ACC112 (cell line): ENCODE data around the gene WEE2.

ENCODE experiments used
- H2AFZ ChIP-seq: fragments of 200-600 bp; sonication (generic); one replicate; pipeline ENCODE4 v1.6.0; 2017; ENCODE audit warnings: antibody characterized with exemption, low read length; ENCODE audit not compliant: unreplicated experiment
- H3K27ac ChIP-seq: fragments of 200-600 bp; sonication (generic); 2 replicates; pipeline ENCODE4 v1.5.1; 2014; ENCODE audit warnings: low read depth, mild to moderate bottlenecking, antibody characterized with exemption, low read length, moderate library complexity
- H3K27me3 ChIP-seq: fragments of 200-600 bp; sonication (generic); 2 replicates; pipeline ENCODE4 v1.6.1; 2014; ENCODE audit warnings: mild to moderate bottlenecking, antibody characterized with exemption, low read length, moderate library complexity, mixed read lengths; ENCODE audit not compliant: insufficient read depth
- H3K36me3 ChIP-seq: fragments of 200-600 bp; sonication (generic); 2 replicates; pipeline ENCODE4 v1.6.1; 2016; ENCODE audit warnings: mild to moderate bottlenecking, antibody characterized with exemption, low read length, moderate library complexity, mixed read lengths; ENCODE audit not compliant: insufficient read depth
- H3K4me1 ChIP-seq: fragments of 200-600 bp; sonication (generic); one replicate; pipeline ENCODE4 v1.6.1; 2016; ENCODE audit warnings: low read length, mixed read lengths; ENCODE audit not compliant: insufficient read depth, unreplicated experiment, control insufficient read depth
- H3K4me3 ChIP-seq: fragments of 200-600 bp; sonication (generic); 2 replicates; pipeline ENCODE4 v1.5.1; 2014; ENCODE audit warnings: mild to moderate bottlenecking, low read depth, low read length
- H3K79me2 ChIP-seq: fragments of 200-600 bp; sonication (generic); one replicate; pipeline ENCODE4 v1.6.0; 2016; ENCODE audit warnings: low read length; ENCODE audit not compliant: control insufficient read depth, unreplicated experiment, insufficient read depth

WEE2 gene

DNA sequence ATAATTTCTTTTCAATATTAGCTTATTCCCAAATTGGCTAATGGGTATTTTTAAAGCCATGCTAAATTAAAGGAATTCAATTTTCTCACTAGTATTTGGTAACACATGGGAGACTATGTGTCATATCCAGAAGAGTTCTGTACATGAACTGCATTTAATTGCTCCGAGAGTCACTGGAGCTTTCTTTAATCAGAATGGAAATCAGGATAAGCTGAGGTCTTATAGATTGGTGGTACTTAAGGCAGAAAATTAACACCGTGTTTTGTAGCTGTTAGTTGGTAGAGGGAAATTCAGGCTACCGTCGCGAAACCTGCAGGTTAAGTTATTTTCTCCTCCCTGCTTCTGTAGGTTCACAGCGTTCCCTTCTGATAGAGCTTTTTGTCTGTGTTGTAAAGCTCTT, at the start of gene WEE2:
WEE2 (plus strand) TSS at position 3 of the 400 bp plus-strand sequence. CDS start 406 bp downstream, outside the sequence.
- Histone ChIP-seq H3K4me3 (no peak within 1 kb of the TSS), H3K79me2 (no peaks in the 10 kb centered on the region), H3K4me1 (no peaks in the 10 kb centered on the region), H3K36me3 (no peaks in the 10 kb centered on the region), H2AFZ (no peak within 1 kb of the TSS), H3K27ac (no peak within 1 kb of the TSS), H3K27me3 (peaks cover 28% of the 10 kb centered on the region; the same call in 1 of the 2 replicates)

DNA sequence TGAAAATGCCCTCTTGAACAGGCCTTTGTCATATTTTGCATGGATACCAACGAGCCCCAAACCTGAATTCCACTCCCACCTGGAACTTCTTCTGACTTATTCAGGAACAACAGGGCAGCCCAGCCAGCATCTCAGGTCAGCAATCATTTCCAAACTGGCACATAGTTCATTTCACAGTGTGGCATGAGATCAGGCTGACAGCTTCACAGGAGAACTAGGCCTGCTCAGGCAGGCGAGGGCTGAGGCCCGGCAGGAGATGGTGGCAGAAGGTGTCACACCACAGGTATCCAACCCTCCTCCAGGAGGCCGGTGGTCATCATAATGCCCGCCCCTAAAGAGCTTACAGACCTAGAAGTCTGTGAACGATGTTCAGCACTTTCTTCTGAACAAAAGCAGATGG, 48.7 kb upstream of the WEE2 start:
- H3K4me1 ChIP-seq = peaks cover 7% of the 10 kb centered on the region
- H3K27me3 ChIP-seq = no peaks in the 10 kb centered on the region
- peaks cover 7% of the 10 kb centered on the region; the same call in 1 of the 2 replicates for H3K36me3 ChIP-seq
- no peak overlapping the region for H3K4me3 ChIP-seq
- no peak overlapping the region for H3K27ac ChIP-seq
- no peaks in the 10 kb centered on the region for H3K79me2 ChIP-seq
- H2AFZ ChIP-seq = no peak overlapping the region

DNA sequence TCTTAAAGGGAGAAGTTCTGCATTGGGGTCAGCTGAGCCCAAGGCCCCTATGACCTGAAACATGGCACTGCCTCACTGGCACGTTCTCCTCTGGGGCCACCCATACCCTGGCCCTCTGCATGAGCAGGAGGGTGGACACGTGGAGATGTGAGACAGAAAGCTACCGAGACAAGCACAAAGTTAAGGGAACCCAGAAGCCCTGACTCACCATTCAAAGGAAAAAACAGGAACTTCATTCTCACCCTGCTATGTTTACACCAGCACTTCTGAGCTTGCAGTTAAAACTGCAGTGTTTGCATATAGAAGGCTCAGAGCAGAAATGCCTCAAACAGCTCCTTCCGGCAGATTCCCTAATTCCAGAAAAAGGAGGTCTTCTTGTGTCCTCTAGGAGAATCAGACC, 47.9 kb upstream of the WEE2 start:
- no peak overlapping the region for H2AFZ ChIP-seq
- peaks cover 7% of the 10 kb centered on the region; the same call in 1 of the 2 replicates for H3K36me3 ChIP-seq
- no peak overlapping the region for H3K27ac ChIP-seq
- H3K79me2 ChIP-seq = no peaks in the 10 kb centered on the region
- H3K27me3 ChIP-seq = no peaks in the 10 kb centered on the region
- no peak overlapping the region for H3K4me3 ChIP-seq
- H3K4me1 ChIP-seq = peaks cover 7% of the 10 kb centered on the region

DNA sequence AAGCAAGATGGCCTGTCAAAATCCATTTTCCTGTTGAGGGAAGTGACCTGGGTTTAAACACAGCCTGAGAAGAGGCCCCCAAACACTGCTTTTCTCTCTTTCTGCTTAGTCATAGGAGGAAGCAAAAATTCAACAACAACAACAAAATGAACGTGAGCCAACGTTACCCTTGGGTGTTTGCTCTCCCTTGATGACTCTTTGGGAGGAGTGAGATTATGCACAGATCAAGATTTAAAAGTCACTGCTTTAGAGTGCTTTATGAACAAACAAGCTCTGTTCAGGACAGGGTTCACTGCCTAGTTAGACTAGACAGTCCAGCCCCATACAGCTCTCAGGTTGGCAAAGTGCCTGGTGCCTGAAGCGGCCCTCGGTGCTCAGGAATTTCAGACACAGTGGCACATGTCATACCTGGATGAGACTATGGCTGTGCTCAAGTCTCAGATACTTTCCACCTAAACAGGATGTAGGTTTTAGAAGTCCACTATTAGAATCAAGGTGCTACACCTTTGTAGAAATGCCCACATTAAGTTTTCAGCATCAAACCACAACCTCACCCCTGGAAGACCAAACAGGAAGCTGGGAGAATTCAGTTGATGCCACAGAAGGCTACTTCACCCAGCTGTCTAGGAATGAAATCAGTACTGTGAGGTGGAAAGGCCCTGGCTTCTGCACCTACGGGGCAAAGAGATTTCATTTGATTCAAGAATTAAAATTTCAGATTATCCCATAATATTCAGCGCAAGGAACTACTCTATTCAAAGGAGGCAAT, 44.9 kb upstream of the WEE2 start:
- Histone ChIP-seq H3K27ac (no peak overlapping the region), H3K36me3 (peaks cover 3% of the 10 kb centered on the region; the same call in 1 of the 2 replicates), H3K4me1 (peaks cover 7% of the 10 kb centered on the region), H3K4me3 (no peak overlapping the region), H3K79me2 (no peaks in the 10 kb centered on the region), H3K27me3 (no peaks in the 10 kb centered on the region), H2AFZ (no peak overlapping the region)

DNA sequence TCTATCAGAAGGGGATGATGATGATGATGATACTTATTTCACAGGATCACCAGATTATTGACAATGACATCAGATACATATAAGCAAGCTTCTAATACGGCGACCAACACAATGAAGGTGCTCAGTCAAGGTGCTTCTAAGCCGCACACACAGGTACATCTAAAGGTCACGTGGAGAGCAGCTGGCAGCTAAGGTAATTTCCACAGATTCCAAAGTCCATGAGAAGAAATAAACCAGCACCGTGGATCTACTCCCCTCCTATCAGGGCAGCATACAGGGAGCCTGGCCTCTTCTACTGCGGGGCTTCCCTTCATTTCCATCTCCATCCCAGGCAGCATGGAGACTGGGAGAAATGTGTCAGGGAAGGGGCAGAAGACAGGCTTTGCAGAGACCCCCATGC, 43.7 kb upstream of the WEE2 start:
- no peaks in the 10 kb centered on the region for H3K79me2 ChIP-seq
- no peak overlapping the region for H3K4me3 ChIP-seq
- H3K4me1 ChIP-seq = peaks cover 7% of the 10 kb centered on the region
- H3K27me3 ChIP-seq = no peaks in the 10 kb centered on the region
- H3K36me3 ChIP-seq = peaks cover 3% of the 10 kb centered on the region; the same call in 1 of the 2 replicates
- no peak overlapping the region for H2AFZ ChIP-seq
- no peak overlapping the region for H3K27ac ChIP-seq

DNA sequence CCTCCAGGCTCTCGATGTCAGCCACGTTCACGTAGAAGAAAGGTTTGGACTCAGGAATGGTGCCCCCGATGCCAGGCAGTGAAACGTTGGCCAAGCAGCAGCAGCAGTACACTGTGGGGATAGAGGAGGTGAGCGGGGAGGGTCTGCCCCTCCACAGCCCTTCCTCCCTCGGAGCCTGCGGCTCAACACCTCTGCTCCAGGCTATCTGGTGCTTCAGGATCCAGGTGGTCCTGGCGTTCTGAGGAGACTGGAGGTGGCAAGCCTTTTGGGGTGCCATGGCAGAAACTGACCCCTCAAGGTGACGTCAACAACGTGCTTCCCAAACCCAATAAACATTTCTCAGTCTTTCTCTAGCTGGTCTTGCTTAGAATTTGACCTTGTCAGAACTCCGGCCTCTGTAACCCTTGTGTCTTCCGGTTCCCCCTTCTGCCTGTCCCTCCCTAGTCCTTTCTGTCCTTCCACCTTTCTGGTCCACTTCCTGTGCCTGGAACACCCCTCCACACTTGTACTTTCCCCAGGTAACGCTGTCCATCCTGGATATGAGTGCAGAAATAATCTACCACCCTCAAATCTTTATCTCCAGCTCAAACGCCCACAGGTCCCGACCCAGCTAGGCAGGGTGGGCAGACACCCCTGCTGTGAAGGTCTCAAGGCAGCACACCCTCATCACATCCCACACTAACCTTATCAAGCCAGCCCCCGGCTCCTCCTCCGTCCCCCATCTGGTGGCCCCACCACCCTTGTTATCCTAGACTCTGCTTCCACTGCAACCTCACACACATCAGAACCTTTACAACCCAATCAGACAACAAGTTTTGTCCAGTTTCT, 42.7 kb upstream of the WEE2 start:
- H3K27me3 ChIP-seq = no peaks in the 10 kb centered on the region
- H3K4me3 ChIP-seq = no peak overlapping the region
- H3K4me1 ChIP-seq = peaks cover 7% of the 10 kb centered on the region
- H3K79me2 ChIP-seq = no peaks in the 10 kb centered on the region
- no peak overlapping the region for H2AFZ ChIP-seq
- peaks cover 3% of the 10 kb centered on the region; the same call in 1 of the 2 replicates for H3K36me3 ChIP-seq
- H3K27ac ChIP-seq = no peak overlapping the region

DNA sequence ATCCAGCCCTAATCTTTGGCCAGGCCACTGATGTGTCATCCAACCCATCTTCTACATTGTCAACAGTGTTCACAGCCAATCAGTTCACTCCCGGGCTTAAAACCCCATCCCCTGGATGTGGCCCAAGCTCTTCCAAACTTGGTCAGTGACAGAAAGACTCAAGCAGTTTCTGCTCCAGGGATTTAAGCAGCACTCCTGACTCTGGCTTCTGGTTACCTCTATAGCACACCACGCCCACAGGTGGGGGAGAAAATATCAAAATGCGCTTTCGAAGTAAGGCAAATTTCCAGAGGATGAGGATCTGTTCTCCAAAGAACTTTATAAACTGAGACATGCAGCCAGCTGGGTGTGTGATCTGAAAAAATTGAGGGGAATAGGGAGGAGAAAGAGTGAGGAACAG, 42.1 kb upstream of the WEE2 start:
- Histone ChIP-seq H3K4me3 (no peak overlapping the region), H2AFZ (no peak overlapping the region), H3K79me2 (no peaks in the 10 kb centered on the region), H3K4me1 (peaks cover 7% of the 10 kb centered on the region), H3K27ac (no peak overlapping the region), H3K36me3 (peaks cover 3% of the 10 kb centered on the region; the same call in 1 of the 2 replicates), H3K27me3 (no peaks in the 10 kb centered on the region)

DNA sequence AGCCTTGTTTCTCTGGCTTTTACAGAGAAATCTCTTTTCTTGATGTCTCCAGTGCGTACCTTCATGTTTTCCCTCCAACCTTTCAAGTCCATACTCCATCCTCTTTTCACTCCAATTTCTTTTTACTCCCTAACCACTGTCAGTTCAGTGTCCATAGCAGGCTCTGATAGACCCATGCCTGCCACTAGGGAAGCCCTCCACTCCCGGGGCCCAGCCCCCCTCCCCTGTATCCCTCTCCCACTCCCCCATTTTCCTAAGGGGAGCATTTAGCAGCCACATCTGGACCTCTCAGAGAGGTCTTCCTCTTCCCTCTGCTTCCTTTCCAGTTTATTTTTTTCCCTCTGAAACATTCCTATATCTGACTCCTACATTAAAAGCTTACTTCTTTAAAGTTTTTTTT, 39.3 kb upstream of the WEE2 start:
- Histone ChIP-seq H3K27me3 (no peaks in the 10 kb centered on the region), H3K27ac (no peak overlapping the region), H3K36me3 (no peaks in the 10 kb centered on the region), H3K4me1 (no peaks in the 10 kb centered on the region), H3K79me2 (no peaks in the 10 kb centered on the region), H2AFZ (no peak overlapping the region), H3K4me3 (no peak overlapping the region)

DNA sequence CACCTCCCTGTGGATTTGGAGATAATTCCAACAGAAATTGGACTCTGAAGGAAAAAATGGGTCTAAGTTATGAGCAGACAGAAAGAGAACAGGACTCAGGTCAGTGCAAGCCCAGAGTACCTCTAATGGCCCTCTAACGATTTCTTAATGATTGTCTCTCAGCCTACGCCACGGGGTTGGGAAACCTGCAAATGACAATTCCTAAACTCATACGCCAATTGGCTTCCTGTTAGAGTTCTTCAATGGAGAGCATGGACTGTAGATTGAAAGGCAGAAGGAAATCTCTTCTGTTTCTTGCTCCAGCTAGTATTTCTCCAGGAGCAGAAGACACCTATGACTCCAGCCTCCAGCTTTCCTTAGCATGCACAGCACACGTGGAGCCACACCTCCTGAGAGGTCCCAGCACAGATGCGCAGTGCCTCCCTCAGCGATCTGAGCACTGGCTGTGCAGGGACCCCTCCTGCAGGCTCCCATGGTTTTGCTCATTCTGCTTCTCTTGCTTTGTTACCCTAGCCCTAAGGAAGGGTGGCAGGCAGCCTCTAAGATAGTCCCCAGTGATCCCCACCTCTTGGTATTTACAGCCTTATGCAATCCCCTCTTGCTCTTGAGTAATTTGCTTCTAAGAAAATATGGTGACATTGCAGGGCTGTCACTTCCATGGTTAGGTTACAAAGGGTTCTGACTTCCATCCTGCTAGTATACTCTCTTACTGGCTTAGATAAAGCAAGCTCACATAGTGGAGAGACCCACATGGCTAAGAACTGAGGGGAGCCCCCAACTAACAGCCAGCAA, 36.3 kb upstream of the WEE2 start:
- H3K79me2 ChIP-seq = no peaks in the 10 kb centered on the region
- H3K27me3 ChIP-seq = no peaks in the 10 kb centered on the region
- H3K4me3 ChIP-seq = no peak overlapping the region
- no peaks in the 10 kb centered on the region for H3K4me1 ChIP-seq
- no peak overlapping the region for H3K27ac ChIP-seq
- H2AFZ ChIP-seq = no peak overlapping the region
- no peaks in the 10 kb centered on the region for H3K36me3 ChIP-seq

DNA sequence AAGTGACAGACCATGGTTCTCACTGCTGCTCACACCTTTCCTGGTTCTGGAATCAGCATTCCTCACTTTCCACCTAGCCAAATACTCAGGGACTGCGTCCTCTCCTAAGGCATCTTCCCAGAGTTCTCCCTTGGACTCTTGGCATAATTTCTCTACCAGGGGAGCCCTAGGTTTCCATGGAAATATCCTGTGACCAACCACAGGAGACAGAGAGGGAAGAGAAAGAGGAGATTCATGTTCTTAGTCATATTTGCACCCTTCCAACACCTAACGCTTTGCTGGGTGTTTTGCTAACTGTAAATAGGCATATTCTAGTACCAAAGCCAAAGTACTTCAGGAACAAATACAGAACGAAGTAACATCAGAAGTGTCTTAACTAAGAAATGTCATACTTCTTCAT, 34.8 kb upstream of the WEE2 start:
- H3K4me3 ChIP-seq = no peak overlapping the region
- no peak overlapping the region for H3K27ac ChIP-seq
- H2AFZ ChIP-seq = no peak overlapping the region
- no peaks in the 10 kb centered on the region for H3K36me3 ChIP-seq
- H3K79me2 ChIP-seq = no peaks in the 10 kb centered on the region
- no peaks in the 10 kb centered on the region for H3K4me1 ChIP-seq
- no peaks in the 10 kb centered on the region for H3K27me3 ChIP-seq
